HFF-Myc (cell line): ENCODE data around the gene PPFIA2.

ENCODE experiments used
- DNase-seq: peaks from one replicate; pipeline ENCODE4 v3.0.0-alpha.2; 2011; ENCODE audit warnings: low read depth; ENCODE audit errors: extremely low read depth
- H3K4me3 ChIP-seq: replicated peaks from 2 replicates; pipeline ENCODE4 v1.5.1; 2011; ENCODE audit warnings: low read depth, mild to moderate bottlenecking, control low read depth, low read length
- CTCF ChIP-seq: IDR thresholded peaks from 2 replicates; pipeline ENCODE4 v1.5.1; 2012; ENCODE audit warnings: mild to moderate bottlenecking, low read depth, low read length, control low read depth; ENCODE audit errors: missing control alignments

PPFIA2 gene

GRCh38 chr12:81541121-81541520 is 218.0 kb downstream of the PPFIA2 start:
- TF ChIP-seq CTCF: no peak
- DNase-seq: no peak
- no peak overlapping the region for H3K4me3 ChIP-seq

GRCh38 chr12:81539279-81539678 is 219.9 kb downstream of the PPFIA2 start:
- no peak for TF ChIP-seq CTCF
- H3K4me3 ChIP-seq: no peak overlapping the region
- no peak for DNase-seq

- DNase-seq: no peak
- H3K4me3 ChIP-seq: no peak overlapping the region
- no peak for TF ChIP-seq CTCF
These were observed 226.1 kb downstream of the PPFIA2 start for GRCh38 chr12:81533054-81533453.

GRCh38 chr12:81530352-81530751 is 228.8 kb downstream of the PPFIA2 start:
- no peak for TF ChIP-seq CTCF
- H3K4me3 ChIP-seq: no peak overlapping the region
- DNase-seq: no peak

- no peak for DNase-seq
- no peak for TF ChIP-seq CTCF
- H3K4me3 ChIP-seq: no peak overlapping the region
These were observed 238.8 kb downstream of the PPFIA2 start for GRCh38 chr12:81520064-81520945.

GRCh38 chr12:81518638-81519037 is 240.5 kb downstream of the PPFIA2 start:
- no peak for DNase-seq
- no peak overlapping the region for H3K4me3 ChIP-seq
- no peak for TF ChIP-seq CTCF
